PC-3 (cell line): Measurements from ENCODE around the gene DCDC2.

Experiments
- EZH2 ChIP-seq: fragments of 300-600 bp; sonication (generic); IDR thresholded peaks from one replicate; pipeline ENCODE4 v1.6.1; 2017; ENCODE audit warnings: antibody characterized with exemption, mild to moderate bottlenecking, low read length; ENCODE audit not compliant: unreplicated experiment
- TF ChIP-seq, protein P1 (sequence below): fragments of 300-600 bp; sonication (generic); conservative IDR thresholded peaks from 2 replicates; pipeline ENCODE4 v1.5.1; 2017; ENCODE audit warnings: antibody characterized with exemption, low read depth, mild to moderate bottlenecking, low read length

DNA sequence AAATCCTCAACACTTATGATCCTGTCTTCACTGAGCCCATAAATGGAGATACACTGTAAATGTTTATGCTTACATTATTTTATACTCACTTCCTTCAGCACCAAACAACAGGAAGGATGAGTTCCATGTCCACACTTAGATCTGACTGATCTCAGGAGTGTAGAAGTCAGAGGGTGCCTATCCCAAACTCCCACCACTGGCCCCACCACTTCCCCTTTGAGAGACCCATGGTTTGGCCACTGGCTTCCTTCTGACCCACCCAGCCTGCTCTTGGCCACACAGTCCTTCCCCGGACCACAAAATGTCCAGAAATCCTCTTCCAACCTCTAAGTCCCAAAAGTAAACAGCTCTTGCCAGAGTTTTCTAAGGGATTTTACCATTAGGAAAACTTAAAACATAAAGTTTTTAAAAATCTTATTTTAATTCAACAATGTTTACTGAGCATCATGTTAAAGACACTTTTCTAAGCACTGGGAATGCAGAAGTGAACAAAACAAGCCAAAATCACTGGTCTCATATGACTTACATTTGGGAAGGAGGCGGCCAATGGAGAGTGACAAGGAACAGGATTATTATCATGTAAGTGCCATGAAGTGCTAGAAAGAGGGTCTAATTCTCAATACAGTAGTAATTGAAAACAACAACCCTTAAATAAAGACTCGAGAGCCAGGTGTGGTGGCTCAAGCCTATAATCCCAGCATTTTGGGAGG is 128.0 kb downstream of the DCDC2 start:
- TF ChIP-seq, protein P1, sequence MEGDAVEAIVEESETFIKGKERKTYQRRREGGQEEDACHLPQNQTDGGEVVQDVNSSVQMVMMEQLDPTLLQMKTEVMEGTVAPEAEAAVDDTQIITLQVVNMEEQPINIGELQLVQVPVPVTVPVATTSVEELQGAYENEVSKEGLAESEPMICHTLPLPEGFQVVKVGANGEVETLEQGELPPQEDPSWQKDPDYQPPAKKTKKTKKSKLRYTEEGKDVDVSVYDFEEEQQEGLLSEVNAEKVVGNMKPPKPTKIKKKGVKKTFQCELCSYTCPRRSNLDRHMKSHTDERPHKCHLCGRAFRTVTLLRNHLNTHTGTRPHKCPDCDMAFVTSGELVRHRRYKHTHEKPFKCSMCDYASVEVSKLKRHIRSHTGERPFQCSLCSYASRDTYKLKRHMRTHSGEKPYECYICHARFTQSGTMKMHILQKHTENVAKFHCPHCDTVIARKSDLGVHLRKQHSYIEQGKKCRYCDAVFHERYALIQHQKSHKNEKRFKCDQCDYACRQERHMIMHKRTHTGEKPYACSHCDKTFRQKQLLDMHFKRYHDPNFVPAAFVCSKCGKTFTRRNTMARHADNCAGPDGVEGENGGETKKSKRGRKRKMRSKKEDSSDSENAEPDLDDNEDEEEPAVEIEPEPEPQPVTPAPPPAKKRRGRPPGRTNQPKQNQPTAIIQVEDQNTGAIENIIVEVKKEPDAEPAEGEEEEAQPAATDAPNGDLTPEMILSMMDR = no peak
- no peak for TF ChIP-seq EZH2
